ENCODE data around the gene ADAMTS10. TPM values are rescaled to one million over a fixed set of nuclear protein-coding genes. Genes with fewer than 3 reads are reported as not detected.

The ADAMTS10 gene
- total RNA-seq, 1 donor from 2014 or later = 0.80 TPM

- no peaks in the 10 kb centered on the region for H3K9me3 Mint-ChIP-seq
- H3K4me1 Mint-ChIP-seq (ENCODE audit: low read depth) = peaks cover 5% of the 10 kb centered on the region
- peaks cover 4% of the 10 kb centered on the region for H3K27me3 Mint-ChIP-seq (ENCODE audit: low read depth)
- intact Hi-C loops (cut with micrococcal nuclease) = no loop called here
- DNase-seq (ENCODE audit: low spot score) = no peak
- no peak overlapping the region for H3K27ac Mint-ChIP-seq
- no peak overlapping the region for H3K4me3 Mint-ChIP-seq (ENCODE audit: low read depth)
- H3K36me3 Mint-ChIP-seq (ENCODE audit: low read depth) = no peaks in the 10 kb centered on the region
Observed at GRCh38 chr19:8616861-8617260, 6.3 kb upstream of the ADAMTS10 start.

- peaks cover 4% of the 10 kb centered on the region for H3K27me3 Mint-ChIP-seq (ENCODE audit: low read depth)
- H3K4me1 Mint-ChIP-seq (ENCODE audit: low read depth) = peaks cover 5% of the 10 kb centered on the region
- H3K4me3 Mint-ChIP-seq (ENCODE audit: low read depth) = no peak overlapping the region
- H3K36me3 Mint-ChIP-seq (ENCODE audit: low read depth) = no peaks in the 10 kb centered on the region
- H3K27ac Mint-ChIP-seq = no peak overlapping the region
- intact Hi-C loops (cut with micrococcal nuclease) = no loop called here
- peak; percentile 43 for DNase-seq (ENCODE audit: low spot score)
- no peaks in the 10 kb centered on the region for H3K9me3 Mint-ChIP-seq
Observed at GRCh38 chr19:8615813-8616596, 5.5 kb upstream of the ADAMTS10 start.

DNA sequence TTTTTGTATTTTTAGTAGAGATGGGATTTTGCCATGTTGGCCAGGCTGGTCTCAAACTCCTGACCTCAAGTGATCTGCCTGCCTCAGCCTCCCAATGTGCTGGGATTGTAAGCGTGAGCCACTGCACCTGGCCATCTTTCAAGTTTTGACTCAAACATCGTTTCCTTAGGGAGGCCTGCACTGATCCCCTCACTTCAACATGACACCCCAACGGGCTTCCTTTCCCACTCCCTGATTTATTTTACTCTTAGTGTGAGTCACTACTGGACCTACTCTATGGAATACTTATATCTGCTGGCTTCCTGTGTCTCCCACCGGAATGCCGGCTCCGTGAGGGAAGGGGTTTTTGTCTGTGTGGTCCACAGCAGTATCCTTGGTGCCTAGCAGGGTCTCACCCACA, 4.5 kb upstream of the ADAMTS10 start:
- intact Hi-C loops (cut with micrococcal nuclease) = no loop called here
- Mint-ChIP-seq H3K4me1 (ENCODE audit: low read depth) (peaks cover 8% of the 10 kb centered on the region), H3K4me3 (ENCODE audit: low read depth) (no peak overlapping the region), H3K27ac (no peak overlapping the region), H3K27me3 (ENCODE audit: low read depth) (peaks cover 8% of the 10 kb centered on the region), H3K9me3 (no peaks in the 10 kb centered on the region), H3K36me3 (ENCODE audit: low read depth) (no peaks in the 10 kb centered on the region)
- no peak for DNase-seq (ENCODE audit: low spot score)

DNA sequence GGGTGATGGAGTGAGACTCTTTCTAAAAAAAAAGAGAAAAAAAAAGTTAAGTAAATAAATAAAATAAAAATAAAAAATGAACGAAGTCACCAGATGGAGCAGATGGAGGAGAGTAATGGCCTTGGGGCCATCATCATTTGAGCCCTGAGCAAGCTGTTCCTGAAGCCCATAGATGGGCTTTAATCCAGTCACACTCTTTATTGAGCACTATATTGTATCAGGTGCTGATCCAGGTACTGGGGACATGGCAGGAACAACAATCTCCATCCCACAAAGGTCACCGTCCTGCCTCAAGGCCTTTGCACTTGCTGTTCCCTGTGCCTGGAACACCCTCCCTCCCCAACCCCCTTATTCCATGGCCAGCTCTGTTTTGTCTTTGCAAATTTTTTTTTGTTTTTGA, 3.9 kb upstream of the ADAMTS10 start:
- Mint-ChIP-seq H3K36me3 (ENCODE audit: low read depth) (no peaks in the 10 kb centered on the region), H3K4me1 (ENCODE audit: low read depth) (peaks cover 12% of the 10 kb centered on the region), H3K27ac (no peak overlapping the region), H3K4me3 (ENCODE audit: low read depth) (no peak overlapping the region), H3K9me3 (no peaks in the 10 kb centered on the region), H3K27me3 (ENCODE audit: low read depth) (peaks cover 13% of the 10 kb centered on the region)
- DNase-seq (ENCODE audit: low spot score) = no peak
- intact Hi-C loops (cut with micrococcal nuclease) = no loop called here

- Mint-ChIP-seq H3K27me3 (ENCODE audit: low read depth) (peaks cover 20% of the 10 kb centered on the region), H3K4me1 (ENCODE audit: low read depth) (peaks cover 12% of the 10 kb centered on the region), H3K36me3 (ENCODE audit: low read depth) (no peaks in the 10 kb centered on the region), H3K9me3 (no peaks in the 10 kb centered on the region), H3K4me3 (ENCODE audit: low read depth) (no peak overlapping the region), H3K27ac (no peak overlapping the region)
- no peak for DNase-seq (ENCODE audit: low spot score)
- intact Hi-C loops (cut with micrococcal nuclease) = no loop called here
Observed at GRCh38 chr19:8612807-8613171, 2.3 kb upstream of the ADAMTS10 start.

DNA sequence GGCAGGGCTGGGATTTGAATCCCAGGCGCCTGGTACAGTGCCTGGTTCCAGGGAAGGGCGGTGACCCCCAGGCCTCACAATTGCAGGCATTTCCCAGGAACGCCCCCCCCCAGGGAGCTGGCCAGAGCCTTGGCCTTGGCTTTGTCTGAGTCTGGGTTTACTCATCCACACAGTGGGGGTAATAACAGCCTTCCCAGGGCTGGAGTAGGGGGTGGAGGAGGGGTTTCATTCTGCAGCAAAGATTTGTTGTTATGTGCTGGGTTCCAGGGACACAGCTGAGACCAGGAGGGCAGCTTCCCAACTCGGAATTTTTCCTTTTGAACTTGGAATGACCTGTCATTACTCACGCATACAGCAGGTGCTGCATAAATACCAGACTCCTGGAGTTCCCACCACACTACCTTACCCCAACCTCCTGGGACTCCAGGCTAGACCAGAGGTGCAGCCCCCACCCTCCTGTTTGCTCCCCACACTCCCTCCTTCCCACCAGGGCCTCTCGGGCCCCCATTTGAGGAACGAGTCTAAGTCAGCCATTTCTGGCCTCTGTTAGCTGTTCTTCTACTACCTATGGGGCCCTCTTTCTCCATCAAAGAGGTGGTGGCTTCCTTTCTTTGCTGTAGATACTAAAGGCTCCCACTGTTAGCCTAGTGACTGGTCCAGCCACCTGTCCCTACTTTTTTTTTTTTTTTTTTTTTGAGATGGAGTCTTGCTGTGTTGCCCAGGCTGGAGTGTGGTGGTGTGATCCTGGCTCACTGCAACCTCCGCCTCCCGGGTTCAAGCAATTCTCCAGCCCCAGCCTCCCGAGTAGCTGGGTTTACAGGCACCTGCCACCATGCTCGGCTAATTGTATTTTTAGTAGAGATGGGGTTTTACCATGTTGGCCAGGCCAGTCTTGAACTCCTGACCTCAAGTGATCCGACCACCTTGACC, 1.6 kb upstream of the ADAMTS10 start:
- Mint-ChIP-seq H3K4me3 (ENCODE audit: low read depth) (peak overlapping the region; percentile 43), H3K27me3 (ENCODE audit: low read depth) (peaks cover 20% of the 10 kb centered on the region), H3K27ac (no peak overlapping the region), H3K36me3 (ENCODE audit: low read depth) (no peaks in the 10 kb centered on the region), H3K9me3 (no peaks in the 10 kb centered on the region), H3K4me1 (ENCODE audit: low read depth) (peaks cover 12% of the 10 kb centered on the region)
- no peak for DNase-seq (ENCODE audit: low spot score)
- intact Hi-C loops (cut with micrococcal nuclease) = no loop called here

GRCh38 chr19:8611391-8611876, 919 bp upstream of the ADAMTS10 start:
- intact Hi-C loops (cut with micrococcal nuclease) = no loop called here
- peak overlapping the region; percentile 37 for H3K4me3 Mint-ChIP-seq (ENCODE audit: low read depth)
- peaks cover 23% of the 10 kb centered on the region for H3K27me3 Mint-ChIP-seq (ENCODE audit: low read depth)
- no peak overlapping the region for H3K27ac Mint-ChIP-seq
- H3K36me3 Mint-ChIP-seq (ENCODE audit: low read depth) = no peaks in the 10 kb centered on the region
- no peaks in the 10 kb centered on the region for H3K9me3 Mint-ChIP-seq
- DNase-seq (ENCODE audit: low spot score) = no peak
- peaks cover 12% of the 10 kb centered on the region for H3K4me1 Mint-ChIP-seq (ENCODE audit: low read depth)

DNA sequence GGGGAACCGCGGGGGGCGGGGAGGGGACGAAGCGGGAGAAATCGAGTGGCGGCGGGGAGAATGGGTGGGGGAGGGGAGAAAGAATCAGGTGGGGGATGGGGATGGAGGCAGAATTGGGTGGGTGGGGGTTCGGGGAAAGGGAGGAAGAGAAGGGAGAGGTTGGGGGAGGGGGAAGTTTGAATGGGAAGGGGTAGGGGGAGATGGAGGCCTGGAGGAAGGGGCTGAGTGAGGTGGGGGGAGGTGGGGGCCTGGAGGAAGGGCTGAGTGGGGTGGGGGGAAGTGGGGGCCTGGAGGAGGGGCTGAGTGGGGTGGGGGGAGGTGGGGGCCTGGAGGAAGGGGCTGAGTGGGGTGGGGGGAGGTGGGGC, 403 bp upstream of the ADAMTS10 start:
- intact Hi-C loops (cut with micrococcal nuclease) = no loop called here
- H3K4me3 Mint-ChIP-seq (ENCODE audit: low read depth) = no peak overlapping the region
- H3K4me1 Mint-ChIP-seq (ENCODE audit: low read depth) = peaks cover 12% of the 10 kb centered on the region
- peaks cover 23% of the 10 kb centered on the region for H3K27me3 Mint-ChIP-seq (ENCODE audit: low read depth)
- no peaks in the 10 kb centered on the region for H3K9me3 Mint-ChIP-seq
- no peaks in the 10 kb centered on the region for H3K36me3 Mint-ChIP-seq (ENCODE audit: low read depth)
- DNase-seq (ENCODE audit: low spot score) = no peak
- no peak overlapping the region for H3K27ac Mint-ChIP-seq

DNA sequence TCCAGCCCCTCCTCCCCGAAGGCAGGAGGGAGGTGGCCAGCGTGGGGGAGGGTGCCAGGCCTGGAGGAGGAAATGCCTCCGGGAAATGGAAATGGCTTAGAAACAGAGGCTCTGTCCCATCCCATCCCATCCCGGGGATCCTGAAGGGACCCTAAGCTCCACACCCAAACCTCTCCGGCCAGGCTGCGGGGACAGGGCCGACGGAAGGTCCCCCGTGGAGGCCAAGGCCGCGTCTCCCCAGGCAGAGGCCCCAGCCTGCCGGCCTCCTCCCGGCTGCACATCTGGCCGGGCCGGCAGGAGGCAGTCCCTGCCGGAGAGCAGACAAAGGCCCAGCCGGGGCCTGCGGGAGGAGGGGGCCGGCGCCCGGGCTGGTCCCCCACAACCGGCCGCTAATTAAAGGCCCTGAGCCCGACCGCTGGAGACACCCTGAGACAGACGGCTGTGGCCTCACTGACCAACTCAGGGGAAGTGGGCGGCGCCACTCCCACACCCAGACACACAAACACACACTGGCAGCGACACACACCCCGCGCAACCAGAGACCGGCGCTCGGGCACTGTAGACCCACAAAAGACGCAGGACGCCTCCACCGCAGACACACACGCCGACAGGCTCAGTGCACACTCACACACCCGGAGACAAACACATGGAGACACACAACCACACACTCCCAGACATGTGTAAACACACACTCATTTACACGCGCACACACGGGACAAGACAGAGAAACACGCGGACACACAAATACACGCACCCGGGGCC, 1.1 kb downstream of the ADAMTS10 start:
- no peak overlapping the region for H3K27ac Mint-ChIP-seq
- DNase-seq (ENCODE audit: low spot score) = no peak
- no peaks in the 10 kb centered on the region for H3K9me3 Mint-ChIP-seq
- H3K4me1 Mint-ChIP-seq (ENCODE audit: low read depth) = peaks cover 11% of the 10 kb centered on the region
- intact Hi-C loops (cut with micrococcal nuclease) = no loop called here
- peaks cover 21% of the 10 kb centered on the region for H3K27me3 Mint-ChIP-seq (ENCODE audit: low read depth)
- no peaks in the 10 kb centered on the region for H3K36me3 Mint-ChIP-seq (ENCODE audit: low read depth)
- H3K4me3 Mint-ChIP-seq (ENCODE audit: low read depth) = peak overlapping the region; percentile 73

- intact Hi-C loops (cut with micrococcal nuclease) = no loop called here
- no peaks in the 10 kb centered on the region for H3K36me3 Mint-ChIP-seq (ENCODE audit: low read depth)
- peaks cover 21% of the 10 kb centered on the region for H3K27me3 Mint-ChIP-seq (ENCODE audit: low read depth)
Observed at GRCh38 chr19:8608941-8609278, 1.6 kb downstream of the ADAMTS10 start.

GRCh38 chr19:8607386-8607785, 3.1 kb downstream of the ADAMTS10 start:
- Mint-ChIP-seq H3K4me3 (ENCODE audit: low read depth) (no peak overlapping the region), H3K9me3 (no peaks in the 10 kb centered on the region), H3K36me3 (ENCODE audit: low read depth) (no peaks in the 10 kb centered on the region), H3K27ac (no peak overlapping the region), H3K27me3 (ENCODE audit: low read depth) (peaks cover 21% of the 10 kb centered on the region), H3K4me1 (ENCODE audit: low read depth) (peaks cover 11% of the 10 kb centered on the region)
- no peak for DNase-seq (ENCODE audit: low spot score)
- intact Hi-C loops (cut with micrococcal nuclease) = no loop called here

More at GRCh38 chr19:8608941-8609278, 1.6 kb downstream of the ADAMTS10 start:
- no peak for DNase-seq (ENCODE audit: low spot score)
- peak overlapping the region; percentile 24 for H3K4me3 Mint-ChIP-seq (ENCODE audit: low read depth)
- H3K4me1 Mint-ChIP-seq (ENCODE audit: low read depth) = peaks cover 11% of the 10 kb centered on the region
- H3K27ac Mint-ChIP-seq = no peak overlapping the region
- H3K9me3 Mint-ChIP-seq = no peaks in the 10 kb centered on the region

DNA sequence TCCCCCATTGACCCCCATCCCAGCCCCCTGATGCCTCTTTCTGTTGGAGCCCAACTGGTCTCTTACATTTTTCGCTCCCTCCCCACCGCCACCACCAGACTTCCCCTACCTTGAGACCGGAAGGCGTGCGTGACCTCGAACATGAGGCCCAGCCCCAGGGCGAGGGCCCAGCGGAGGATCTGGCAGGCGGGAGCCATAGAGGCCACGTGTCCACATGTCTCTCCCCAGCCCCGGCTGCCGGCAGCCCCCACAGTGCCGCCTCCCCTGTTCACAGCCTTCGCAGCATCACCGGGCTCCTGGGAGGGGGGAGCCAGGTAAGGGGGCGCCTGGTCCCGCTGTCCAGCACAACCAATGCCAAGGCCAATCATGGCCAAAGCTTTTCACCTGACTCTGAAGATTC, 5.0 kb downstream of the ADAMTS10 start:
- intact Hi-C loops (cut with micrococcal nuclease) = no loop called here

More for the DNA sequence above, 5.0 kb downstream of the ADAMTS10 start:
- H3K4me3 Mint-ChIP-seq (ENCODE audit: low read depth) = no peak overlapping the region
- no peak for DNase-seq (ENCODE audit: low spot score)
- no peaks in the 10 kb centered on the region for H3K9me3 Mint-ChIP-seq
- H3K27ac Mint-ChIP-seq = no peak overlapping the region
- H3K36me3 Mint-ChIP-seq (ENCODE audit: low read depth) = no peaks in the 10 kb centered on the region
- peaks cover 19% of the 10 kb centered on the region for H3K27me3 Mint-ChIP-seq (ENCODE audit: low read depth)
- peaks cover 8% of the 10 kb centered on the region for H3K4me1 Mint-ChIP-seq (ENCODE audit: low read depth)

Measured in activated T-helper 2 cell treated with anti-CD3 and anti-CD28 coated beads, Interferon-gamma antibody, Interleukin-2, Interleukin-4, amounts not matched to agents 10 μg/mL and 5 μg/mL and 100 μg/mL, durations not matched to agents 14 hours and 24 hours and 36 hours (primary cell).